Pancreas (tissue), 10 donors: ENCODE data around the gene DNMT3A. TPM values are rescaled to one million over a fixed set of nuclear protein-coding genes. Genes with fewer than 3 reads are reported as not detected.

Source experiments
- ATAC-seq, 4 donors: fragments of 200-7000 bp; cut with Tn5 transposase; one replicate each; pipeline versions ENCODE4 v1.8.0 to v1.9.1; 2020; ENCODE audit warnings: mild to moderate bottlenecking in 4 of 4, moderate library complexity in 4 of 4
- DNase-seq, 6 donors: peaks; one replicate each; pipeline ENCODE4 v3.0.0-alpha.2; 2020
- FAIRE-seq: peaks from 2 replicates; lab custom pipeline; 2012; peaks lifted over from hg19 to GRCh38; lab: Jason Lieb, UNC
- H3K27ac ChIP-seq, 4 donors: fragments of 200-600 bp; sonication (generic); 1 replicate in 3 of 4; 2 replicates in 1 of 4; pipeline versions ENCODE4 v1.5.0 to v1.8.0; 2020
- H3K27me3 ChIP-seq, 4 donors: fragments of 200-600 bp; one replicate each; pipeline ENCODE4 v1.8.0; 2021
- H3K36me3 ChIP-seq, 3 donors: fragments of 200-600 bp; sonication (generic) in 1 of 3; one replicate each; pipeline versions ENCODE4 v1.5.0 to v1.8.0; 2020 to 2021
- H3K4me1 ChIP-seq, 3 donors: fragments of 200-600 bp; one replicate each; pipeline ENCODE4 v1.8.0; 2021
- H3K4me3 ChIP-seq, 4 donors: fragments of 200-600 bp; sonication (generic) in 2 of 4; one replicate each; pipeline versions ENCODE4 v1.5.0 to v1.8.0; 2020 to 2021
- H3K9me3 ChIP-seq, 4 donors: fragments of 200-600 bp; one replicate each; pipeline ENCODE4 v1.8.0; 2021
- WGBS, 2 donors: extraction: QIAGEN DNeasy Blood & Tissue Kit; methylation state at CpG; one replicate each; pipeline ENCODE4 v1.1.7; 2013; 5-methylcytosine and 5-hydroxymethylcytosine counted together
- intact Hi-C, 3 donors: fragments of 100-400 bp; cut with DNase I; formaldehyde crosslinking; loops; one replicate each; pipeline versions ENCODE4 v1.11.1 to v1.14.2; 2022
- polyA plus RNA-seq, 2 donors: library from polyadenylated mRNA; stranded (reverse); fragments of 200-250 nt; gene quantifications; one replicate each; pipeline ENCODE4 v1.2.3, GENCODE V29; 2013
- total RNA-seq, 6 donors: library from RNA; stranded (reverse); fragmentation: NEBNext Ultra II Directional in 4 of 6; extraction: Animal tissue kit (Norgen Biotek cat#: 25700) in 4 of 6; gene quantifications; one replicate each; pipeline versions ENCODE4 v1.2.1 to v1.2.4, GENCODE V29; 2021 to 2023
- TF ChIP-seq, protein P1 (sequence below), 4 donors: fragments of 200-600 bp; sonication (generic) in 3 of 4; IDR thresholded peaks; one replicate each; pipeline versions ENCODE4 v1.5.0 to v1.8.0; 2021; ENCODE audit warnings: antibody characterized with exemption in 4 of 4
- donor health status: healthy with polysubstance abuse.
- donor health status: DM: no; HTN: no; CAD: no; lungs with moderate emphysema.
- donor health status: DM: no; HTN: no; CAD: no.
- donor health status: control.
- donor health status: control.
- donor health status: Bipolar disorder and iron deficiency.
- donor health status: DM: yes; HTN: yes; CAD: no.
- donor health status: DM: no; HTN: no; CAD: no.
- donor health status: DM: no; HTN: no; CAD: no.
- donor health status: DM: yes; HTN: yes; CAD: no.

DNMT3A gene
- total and polyA plus RNA-seq, 8 donors: 10.3 to 30.9 (median 17.5) TPM

DNA sequence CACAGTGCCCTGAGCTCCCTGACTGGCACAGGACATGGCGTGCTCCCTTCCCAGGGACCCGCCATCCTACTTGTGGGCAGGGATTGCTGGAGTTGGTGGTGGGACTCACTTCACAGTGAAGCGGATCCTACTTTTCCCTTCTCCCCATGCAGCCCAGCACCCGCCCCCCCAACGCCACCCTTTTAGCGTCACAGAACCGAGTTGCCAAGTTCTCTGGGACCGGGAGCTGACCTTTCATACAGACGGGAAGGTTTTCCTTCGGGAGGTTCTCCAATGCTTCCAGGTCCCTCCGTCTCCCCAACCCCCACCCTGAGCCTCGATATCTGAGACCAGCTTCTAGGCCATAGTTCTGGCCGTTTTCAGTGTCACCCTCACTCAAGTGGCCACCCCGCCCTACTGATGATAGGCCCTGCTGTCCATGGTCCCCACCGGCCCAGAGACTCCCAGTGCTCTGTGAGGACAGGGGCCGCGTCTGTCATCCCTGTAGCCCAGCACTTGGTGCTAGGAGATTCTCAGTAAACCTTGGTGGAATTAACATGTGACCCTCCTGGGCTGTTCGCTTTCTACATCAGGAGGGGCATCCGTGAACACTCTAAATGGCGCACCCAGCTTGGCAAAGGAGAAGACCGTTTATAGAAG, 1.6 kb upstream of the DNMT3A start:
- intact Hi-C loops: loop anchor here in 1 of 3 donors (10.0 kb wide), 1 partner anchor 181 kb away; no protein-coding TSS in a partner anchor

DNA sequence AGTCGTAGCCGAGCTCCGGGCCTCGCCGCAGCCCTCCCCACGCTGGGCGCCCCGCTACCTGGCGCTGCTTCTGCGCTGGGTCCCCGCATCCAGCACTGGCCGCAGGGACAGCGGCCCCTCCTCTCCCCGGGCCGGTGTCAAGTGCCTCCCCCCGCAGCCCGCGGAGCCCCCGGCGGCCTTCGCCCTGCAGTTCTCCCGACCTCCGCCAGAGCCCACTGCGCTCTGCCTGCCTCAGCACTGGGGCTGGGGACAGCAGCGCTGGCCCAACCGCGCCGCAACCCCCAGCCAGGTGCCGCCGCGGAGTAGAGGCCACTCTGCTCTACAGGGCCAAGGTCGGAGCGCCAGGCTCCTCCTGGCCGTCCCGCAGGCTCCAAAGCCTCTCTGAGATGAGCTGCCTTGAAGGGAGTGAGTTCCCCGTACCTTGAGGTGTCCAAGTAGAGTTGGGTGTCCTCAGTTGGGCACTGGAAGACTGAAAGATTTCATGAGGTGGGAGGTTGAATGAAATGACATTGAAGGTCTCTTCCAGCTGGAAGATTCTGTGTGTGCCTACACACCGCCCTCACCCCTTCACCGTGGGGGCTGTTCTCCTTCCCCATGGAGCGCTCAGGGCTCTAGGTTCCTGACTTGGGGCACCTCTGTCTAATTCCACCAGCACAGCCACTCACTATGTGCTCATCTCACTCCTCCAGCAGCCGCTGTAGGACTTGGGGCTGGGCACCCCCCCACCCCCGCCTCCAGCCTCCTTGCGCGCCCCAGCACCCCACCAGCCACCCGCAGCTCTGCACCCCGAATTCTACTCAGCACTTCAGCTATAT, 854 bp upstream of the DNMT3A start:
- intact Hi-C loops: loop anchor here in 1 of 3 donors (10.0 kb wide), 1 partner anchor 182 kb away; no protein-coding TSS in a partner anchor
- WGBS, 2 donors: 16 to 18% methylated on average over 44 to 45 of the region's 45 CpGs
- TF ChIP-seq, protein P1, sequence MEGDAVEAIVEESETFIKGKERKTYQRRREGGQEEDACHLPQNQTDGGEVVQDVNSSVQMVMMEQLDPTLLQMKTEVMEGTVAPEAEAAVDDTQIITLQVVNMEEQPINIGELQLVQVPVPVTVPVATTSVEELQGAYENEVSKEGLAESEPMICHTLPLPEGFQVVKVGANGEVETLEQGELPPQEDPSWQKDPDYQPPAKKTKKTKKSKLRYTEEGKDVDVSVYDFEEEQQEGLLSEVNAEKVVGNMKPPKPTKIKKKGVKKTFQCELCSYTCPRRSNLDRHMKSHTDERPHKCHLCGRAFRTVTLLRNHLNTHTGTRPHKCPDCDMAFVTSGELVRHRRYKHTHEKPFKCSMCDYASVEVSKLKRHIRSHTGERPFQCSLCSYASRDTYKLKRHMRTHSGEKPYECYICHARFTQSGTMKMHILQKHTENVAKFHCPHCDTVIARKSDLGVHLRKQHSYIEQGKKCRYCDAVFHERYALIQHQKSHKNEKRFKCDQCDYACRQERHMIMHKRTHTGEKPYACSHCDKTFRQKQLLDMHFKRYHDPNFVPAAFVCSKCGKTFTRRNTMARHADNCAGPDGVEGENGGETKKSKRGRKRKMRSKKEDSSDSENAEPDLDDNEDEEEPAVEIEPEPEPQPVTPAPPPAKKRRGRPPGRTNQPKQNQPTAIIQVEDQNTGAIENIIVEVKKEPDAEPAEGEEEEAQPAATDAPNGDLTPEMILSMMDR (IDR thresholded peaks at IDR 0.05): peak; percentile 96 to 99 (median 98)
- DNase-seq (peak; percentile 81 to 95 (median 87)), FAIRE-seq (no peak), ATAC-seq (peak; percentile 83 to 93 (median 90))
- Histone ChIP-seq H3K27ac (peak overlapping the region; percentile 45 to 76 (median 62)), H3K9me3 (no peaks in the 10 kb centered on the region), H3K4me3 (peak overlapping the region; percentile 44 to 90 (median 72)), H3K27me3 (no peaks in the 10 kb centered on the region), H3K36me3 (no peaks in the 10 kb centered on the region), H3K4me1 (no peaks in the 10 kb centered on the region)

More for the DNA sequence above, 1.6 kb upstream of the DNMT3A start:
- DNase-seq (no peak), FAIRE-seq (no peak), ATAC-seq (no peak)
- Histone ChIP-seq H3K4me1 (no peaks in the 10 kb centered on the region), H3K36me3 (no peaks in the 10 kb centered on the region), H3K27me3 (no peaks in the 10 kb centered on the region), H3K4me3 (no peak overlapping the region), H3K27ac (no peak overlapping the region), H3K9me3 (no peaks in the 10 kb centered on the region)
- WGBS, 2 donors: 88 to 92% methylated on average over 21 of the region's 21 CpGs
- TF ChIP-seq, protein P1 (IDR thresholded peaks at IDR 0.05): no peak

DNA sequence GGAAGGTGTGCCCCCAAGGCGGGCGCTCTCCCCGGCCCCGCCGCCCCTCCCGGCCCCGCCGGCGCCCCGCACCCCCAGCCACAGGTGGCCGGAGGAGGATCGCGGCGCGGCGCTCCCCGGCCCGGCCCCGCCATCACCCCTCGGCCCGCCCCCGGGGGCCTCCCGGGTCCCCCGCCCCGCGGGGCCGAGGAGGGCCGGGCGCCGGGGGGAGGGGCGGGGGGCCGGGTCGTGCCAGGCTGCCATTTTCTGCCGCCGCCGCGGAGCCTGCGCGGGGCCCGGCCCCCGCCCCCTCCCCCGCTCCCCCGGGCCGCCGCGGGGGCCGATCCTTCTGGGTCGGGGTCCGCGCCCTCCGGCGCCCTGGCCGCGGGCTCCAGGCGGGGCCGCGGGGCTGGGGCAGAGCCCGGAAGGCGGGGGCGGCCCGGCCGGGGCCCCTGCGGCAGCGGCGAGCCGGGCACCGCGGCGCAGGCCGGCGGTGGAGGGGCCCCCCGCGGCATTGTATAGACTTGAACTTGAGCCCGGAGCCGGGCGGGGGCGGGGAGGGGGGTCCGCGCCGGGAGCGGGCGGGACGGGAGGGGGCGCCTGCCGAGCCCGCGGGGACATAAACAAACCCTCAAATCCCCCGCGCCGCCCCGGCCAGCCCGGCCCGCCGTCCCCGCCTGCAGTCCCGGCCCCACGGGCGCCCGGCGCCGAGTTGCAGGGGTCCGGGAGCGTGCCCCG, 556 bp downstream of the DNMT3A start:
- no peaks in the 10 kb centered on the region for H3K9me3 ChIP-seq
- peak in 3 of 6 donors; percentile 45 to 76 (median 60) for DNase-seq
- H3K4me1 ChIP-seq: peaks cover 0 to 2% (median 2%) of the 10 kb centered on the region in 3 donors
- ATAC-seq: peak in 2 of 4 donors; percentile 3 to 6
- FAIRE-seq: no peak
- peak overlapping the region in 3 of 4 donors; percentile 60 to 72 (median 61) for H3K27ac ChIP-seq
- no peaks in the 10 kb centered on the region for H3K36me3 ChIP-seq
- WGBS, 2 donors: 1 to 3% methylated on average over 24 to 104 of the region's 104 CpGs
- H3K4me3 ChIP-seq: peak overlapping the region; percentile 31 to 72 (median 66)
- intact Hi-C loops: loop anchor here in 1 of 3 donors (10.0 kb wide), 1 partner anchor 184 kb away; no protein-coding TSS in a partner anchor
- TF ChIP-seq, protein P1 (IDR thresholded peaks at IDR 0.05): no peak
- no peaks in the 10 kb centered on the region for H3K27me3 ChIP-seq

DNA sequence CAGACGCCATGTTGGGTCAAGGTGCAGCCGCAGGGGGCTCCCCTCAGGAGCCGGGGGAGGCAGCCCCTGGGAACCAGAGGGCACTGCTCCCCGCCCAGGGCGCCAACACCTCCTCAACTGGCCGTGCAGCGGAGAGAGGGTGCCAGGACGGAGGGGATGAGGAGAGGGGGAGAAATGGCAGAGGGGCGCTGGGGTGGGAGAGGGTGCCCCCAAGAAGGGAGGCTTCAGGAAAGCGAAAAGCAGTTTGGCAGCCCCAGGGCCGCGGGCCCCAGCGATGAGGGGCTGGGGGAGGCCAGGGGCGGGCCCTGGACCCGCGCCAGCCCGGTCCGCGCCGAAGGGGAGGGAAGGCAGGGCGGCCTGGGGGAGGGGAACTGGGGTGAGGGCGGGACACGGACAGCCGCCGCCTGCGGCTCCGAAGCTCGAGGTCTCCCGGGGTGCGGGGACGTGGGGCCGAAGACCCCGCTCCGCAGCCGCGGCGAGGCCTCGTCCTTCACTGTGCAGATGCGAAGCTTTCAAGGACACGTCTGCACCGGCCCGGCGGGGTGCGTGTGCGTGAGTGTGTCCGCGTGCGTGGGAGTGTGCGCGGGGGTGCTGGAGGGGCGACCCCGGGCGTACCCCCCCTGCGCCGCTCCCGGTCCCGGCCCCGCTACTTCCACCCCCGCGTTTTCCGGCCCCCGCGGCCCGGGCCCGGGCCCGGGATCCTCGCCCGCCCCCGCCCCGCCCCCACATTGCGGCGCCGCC, 1.4 kb downstream of the DNMT3A start:
- FAIRE-seq (no peak), DNase-seq (peak; percentile 48 to 89 (median 68)), ATAC-seq (peak; percentile 32 to 39 (median 34))
- H3K36me3 ChIP-seq: no peaks in the 10 kb centered on the region
- H3K4me1 ChIP-seq: peaks cover 6 to 10% (median 8%) of the 10 kb centered on the region in 3 donors
- H3K4me3 ChIP-seq: peak overlapping the region; percentile 44 to 72 (median 66)
- TF ChIP-seq, protein P1 (IDR thresholded peaks at IDR 0.05): no peak
- WGBS, 2 donors: 3 to 11% methylated on average over 26 to 73 of the region's 73 CpGs
- H3K27me3 ChIP-seq: no peaks in the 10 kb centered on the region
- peak overlapping the region; percentile 51 to 77 (median 66) for H3K27ac ChIP-seq
- intact Hi-C loops: loop anchor here in 1 of 3 donors (10.0 kb wide), 1 partner anchor 184 kb away; no protein-coding TSS in a partner anchor
- H3K9me3 ChIP-seq: no peaks in the 10 kb centered on the region
